ENCODE measurements around the gene PEX12. TPM values are rescaled to one million over a fixed set of nuclear protein-coding genes. Genes with fewer than 3 reads are reported as not detected.
"Not testable (repeated sequence)": the region's sequence is repeated elsewhere in the genome, so short reads cannot be mapped to it uniquely, and the experiment has no call there.

The PEX12 gene
- total RNA-seq, 4 donors from 2014 or later = 4.1 to 9.0 (median 5.0) TPM

DNA sequence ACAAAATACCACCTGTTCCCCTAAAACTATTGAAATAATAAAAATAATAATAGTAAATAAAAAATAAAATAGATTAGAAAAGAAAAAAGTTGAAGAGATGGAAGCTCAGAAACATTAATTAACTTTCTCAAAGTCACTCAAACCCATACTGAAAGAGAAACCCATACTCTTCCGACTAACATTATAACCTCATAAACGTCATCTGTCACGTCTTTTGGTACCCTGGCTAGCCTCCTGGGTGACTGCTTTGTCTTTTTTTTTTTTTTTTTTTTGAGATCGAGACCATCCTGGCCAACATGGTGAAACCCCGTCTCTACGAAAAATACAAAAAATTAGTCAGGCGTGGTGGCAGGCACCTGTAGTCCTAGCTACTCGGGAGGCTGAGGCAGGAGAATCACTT is 48.5 kb downstream of the PEX12 start:
- Histone ChIP-seq H3K27ac (replicated peaks in 1 of 4) (no peak overlapping the region), H3K4me1 (no peaks in the 10 kb centered on the region), H3K27me3 (no peaks in the 10 kb centered on the region), H3K9me3 (no peaks in the 10 kb centered on the region), H3K4me3 (no peak overlapping the region), H3K36me3 (no peaks in the 10 kb centered on the region)
- TF ChIP-seq EP300 (IDR thresholded peaks at IDR 0.05) (no peak), POLR2AphosphoS5 (IDR thresholded peaks at IDR 0.05) (no peak), POLR2A (IDR thresholded peaks at IDR 0.05; ENCODE audit: low read depth) (no peak), CTCF (IDR thresholded peaks at IDR 0.05) (no peak)
- 90% methylated on average over 8 of the region's 8 CpGs for WGBS
- intact Hi-C loops (cut with DNase I) = no loop called here
- no peak for DNase-seq (ENCODE audit: extremely low spot score)

DNA sequence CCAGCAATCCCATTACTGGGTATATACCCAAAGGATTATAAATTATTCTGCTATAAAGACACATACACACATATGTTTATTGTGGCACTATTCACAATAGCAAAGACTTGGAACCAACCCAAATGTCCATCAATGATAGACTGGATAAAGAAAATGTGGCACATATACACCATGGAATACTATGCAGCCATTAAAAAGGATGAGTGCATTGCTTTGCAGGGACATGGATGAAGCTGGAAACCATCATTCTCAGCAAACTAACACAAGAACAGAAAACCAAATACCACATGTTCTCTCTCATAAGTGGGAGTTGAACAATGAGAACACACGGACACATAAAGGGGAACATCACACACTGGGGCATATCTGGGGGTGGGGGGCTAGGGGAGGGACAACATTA is 49.0 kb downstream of the PEX12 start:
- H3K4me3 ChIP-seq; H3K9me3 ChIP-seq; H3K4me1 ChIP-seq; H3K36me3 ChIP-seq; H3K27ac ChIP-seq (replicated peaks in 1 of 4); intact Hi-C loops (cut with DNase I); DNase-seq (ENCODE audit: extremely low spot score); H3K27me3 ChIP-seq: not testable (repeated sequence)
- 100% methylated on average over 1 of the region's 1 CpG for WGBS

Small RNA genes lying within 50 kb of the gene (small RNA-seq; reads per million reads assigned to genes)
- 0 reads per million in 3 donors for gene AC004134.1
- gene AC015911.1 = 0 reads per million in 3 donors
- gene SNORD7 = 199 to 224 (median 206) reads per million in 3 donors

Other genes with a start within 250 kb of the PEX12 start
- gene SLFN11, start 204.9 kb downstream of the PEX12 start, total RNA-seq = 10 to 100 TPM; 16.2 to 30.5 (median 22.7) TPM
- 10 to 100 TPM in 1 of 4 donors, 1 to 10 TPM in 3; 6.6 to 11.2 (median 7.7) TPM for gene SLFN12, start 146.1 kb downstream of the PEX12 start, total RNA-seq
- 10 to 100 TPM in 1 of 4 donors, 1 to 10 TPM in 3; 5.1 to 15.0 (median 5.4) TPM for gene SLFN13, start 129.8 kb downstream of the PEX12 start, total RNA-seq
- gene SLFN12L, start 40.9 kb downstream of the PEX12 start, total RNA-seq = 1 to 10 TPM in 2 of 4 donors, under 1 TPM in 2; 0.32 to 1.7 (median 1.0) TPM
- gene SLFN14, start 17.8 kb downstream of the PEX12 start, total RNA-seq = not detected
- 100 to 1,000 TPM; 108 to 276 (median 155) TPM for gene AP2B1, start 8.8 kb upstream of the PEX12 start, total RNA-seq
- gene RASL10B, start 153.1 kb upstream of the PEX12 start, total RNA-seq = 10 to 100 TPM; 10.3 to 28.1 (median 17.4) TPM
- under 1 TPM; 0.42 to 0.80 (median 0.48) TPM for gene GAS2L2, start 174.7 kb upstream of the PEX12 start, total RNA-seq
- gene C17orf50, start 182.3 kb upstream of the PEX12 start, total RNA-seq = not detected
- 100 to 1,000 TPM in 2 of 4 donors, 10 to 100 TPM in 2; 75.5 to 150 (median 116) TPM for gene MMP28, start 217.1 kb upstream of the PEX12 start, total RNA-seq
- gene TAF15, start 230.9 kb upstream of the PEX12 start, total RNA-seq = 100 to 1,000 TPM in 3 of 4 donors, 10 to 100 TPM in 1; 93.8 to 140 (median 122) TPM